ENCODE results near the gene ADARB1.
A peak's percentile ranks its signal among the peaks of the same experiment; 100 is the strongest.

The ADARB1 gene

GRCh38 chr21:45055861-45056260, 18.5 kb upstream of the ADARB1 start:
- no peak for DNase-seq

GRCh38 chr21:45056296-45056904, 18.0 kb upstream of the ADARB1 start:
- no peak for DNase-seq

GRCh38 chr21:45056917-45057560, 17.3 kb upstream of the ADARB1 start:
- no peak for DNase-seq

DNA sequence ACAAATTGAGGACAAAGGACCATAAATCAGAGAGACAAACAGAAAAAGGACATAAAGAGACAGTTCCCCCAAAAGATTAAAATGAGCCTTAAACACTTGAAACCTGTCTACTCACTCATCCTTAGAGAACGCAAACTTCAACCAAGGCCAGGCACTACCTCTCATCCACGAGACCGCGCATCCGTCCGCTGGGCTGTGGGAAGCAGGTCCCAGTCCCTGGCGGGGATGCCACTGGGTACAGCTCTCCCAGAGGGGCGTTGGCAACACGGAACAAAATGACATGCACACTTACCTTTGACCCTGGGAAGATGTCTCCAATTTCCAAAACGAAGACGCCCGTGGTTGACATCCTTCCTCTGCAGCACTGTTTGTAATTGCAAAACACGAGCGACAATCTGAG, 16.5 kb upstream of the ADARB1 start:
- no peak for DNase-seq

DNA sequence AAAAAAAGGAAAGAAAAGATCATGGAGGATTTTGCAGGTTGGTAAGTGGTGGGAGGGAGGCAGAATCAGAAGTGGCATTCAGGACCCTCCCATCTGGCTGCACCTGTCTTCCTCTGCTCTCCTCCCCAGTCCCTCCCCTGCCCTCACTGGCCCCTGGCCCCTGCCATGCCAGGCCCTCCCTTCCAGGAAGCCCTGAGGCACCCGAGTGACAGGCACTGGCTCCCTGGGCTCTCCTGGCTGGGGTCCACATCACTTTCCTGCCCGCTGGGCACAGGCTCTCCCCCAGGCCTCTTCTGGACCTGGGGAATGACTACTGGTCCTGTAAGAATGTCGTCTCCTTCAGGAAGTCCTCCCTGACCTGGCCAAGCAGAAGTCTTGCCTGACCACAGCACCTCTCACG, 15.3 kb upstream of the ADARB1 start:
- DNase-seq: no peak

GRCh38 chr21:45060089-45060488, 14.3 kb upstream of the ADARB1 start:
- no peak for DNase-seq

GRCh38 chr21:45060675-45061311, 13.6 kb upstream of the ADARB1 start:
- DNase-seq: no peak

DNA sequence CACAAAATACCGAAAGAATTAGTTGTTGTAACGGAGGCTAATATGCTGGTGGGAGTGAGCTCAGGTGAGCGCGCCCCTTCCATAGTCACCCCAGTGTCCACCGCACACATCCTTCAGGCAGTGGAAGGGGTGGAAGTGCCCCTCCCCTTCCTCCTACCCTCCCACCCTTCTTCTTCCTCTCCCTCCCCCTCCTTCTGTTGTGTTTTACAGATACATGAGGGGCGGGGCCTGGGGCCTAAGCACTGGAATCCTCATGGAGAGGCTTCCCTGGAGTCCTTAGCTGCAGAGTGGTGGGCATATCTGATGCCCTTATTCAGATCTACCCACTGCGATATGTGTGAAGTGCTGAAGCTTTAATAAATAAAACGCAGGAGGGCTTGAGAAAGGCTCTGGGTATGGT, 10.3 kb upstream of the ADARB1 start:
- no peak for DNase-seq

DNA sequence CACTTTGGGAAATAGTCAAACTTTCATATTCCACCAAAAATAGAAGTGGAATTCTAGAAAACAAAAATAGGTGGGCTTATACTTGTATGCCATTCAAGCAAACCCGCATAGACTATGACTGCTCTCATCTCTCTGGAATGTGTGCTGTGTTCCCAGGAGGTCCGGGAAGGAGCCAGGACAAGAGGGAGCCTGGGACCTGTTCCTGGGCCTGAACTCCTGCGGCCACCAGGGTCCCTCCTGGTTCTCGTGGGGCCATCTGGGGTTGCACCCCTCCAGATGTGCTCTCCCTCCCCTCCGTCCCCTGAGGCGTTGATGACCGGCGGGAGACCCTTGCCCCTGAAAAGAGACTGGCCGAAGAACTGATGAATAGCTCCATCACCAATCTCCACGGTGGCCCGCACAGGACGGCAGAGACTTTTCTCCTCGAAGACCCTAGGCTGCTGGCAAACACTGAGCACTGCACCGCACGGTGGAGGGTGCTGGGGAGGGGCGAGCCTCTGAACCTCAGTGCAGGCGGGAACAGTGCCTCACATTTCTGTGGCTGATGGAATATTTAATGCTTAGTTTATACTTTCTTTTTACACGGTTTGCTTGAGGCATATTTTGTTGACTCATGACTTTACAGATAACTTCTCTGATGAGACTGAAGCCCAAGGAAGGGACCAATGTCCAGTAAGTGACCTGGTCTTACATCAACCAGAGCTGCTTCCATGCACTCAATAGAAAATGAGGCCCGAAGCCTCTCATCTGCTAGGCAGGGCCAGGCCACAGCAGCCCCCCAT, 9.6 kb upstream of the ADARB1 start:
- DNase-seq: no peak

DNA sequence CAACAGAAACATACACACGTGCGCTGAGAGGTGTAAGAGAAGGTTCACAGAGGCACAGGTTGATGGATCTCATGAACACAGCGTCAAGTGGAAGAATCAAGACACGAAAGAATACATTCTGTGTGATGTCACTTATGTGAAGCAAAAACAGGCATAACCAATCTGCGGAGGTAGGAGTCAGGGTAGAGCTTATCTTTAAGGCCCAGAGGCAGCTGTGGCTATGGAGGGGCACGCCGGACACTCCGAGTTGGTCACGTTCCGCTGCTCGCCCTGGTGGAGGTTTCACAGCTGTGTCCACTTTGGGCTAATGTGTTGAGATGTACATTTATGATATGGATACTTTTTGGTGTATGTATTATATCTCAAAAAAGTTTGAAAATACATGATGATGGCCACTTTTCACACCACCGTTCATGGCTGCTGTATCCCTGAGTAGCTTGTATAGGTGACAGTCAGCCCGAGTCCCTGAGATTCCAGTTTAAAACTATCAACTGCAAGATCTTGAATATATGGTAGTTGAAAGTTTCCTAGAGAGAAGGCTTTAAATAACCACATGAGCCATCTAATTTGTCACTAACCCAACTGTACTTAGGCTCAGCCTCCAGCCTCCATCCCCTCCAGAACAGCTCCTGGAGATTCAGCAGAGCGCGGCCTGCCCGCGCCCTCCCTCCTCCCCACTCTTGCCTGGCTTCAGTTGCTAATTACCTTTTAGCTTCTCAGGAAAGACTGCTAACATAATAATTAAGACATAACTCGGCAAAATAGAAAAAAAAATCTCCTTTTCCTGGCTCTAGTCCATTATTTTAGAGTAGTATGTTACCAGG, 6.7 kb upstream of the ADARB1 start:
- DNase-seq: no peak

DNA sequence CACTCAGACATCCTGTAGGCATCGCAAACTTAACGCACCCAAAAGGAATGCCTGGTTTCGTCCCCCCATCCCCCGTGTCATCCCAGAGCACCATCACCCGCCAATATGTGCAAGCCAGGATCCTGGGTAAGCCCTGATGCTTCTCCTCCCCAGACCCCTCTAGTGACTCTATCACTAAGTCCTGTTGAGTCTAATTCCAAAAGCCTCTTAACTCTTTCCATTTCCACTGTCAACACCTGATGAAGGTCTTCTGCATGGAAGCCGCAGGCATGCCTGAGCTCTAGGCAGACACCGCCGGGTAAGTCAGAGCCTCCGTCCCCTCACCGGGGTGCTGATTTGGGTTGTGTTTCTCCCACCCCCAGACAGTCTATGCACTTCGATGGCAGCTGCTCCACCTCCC, 5.3 kb upstream of the ADARB1 start:
- DNase-seq: no peak

DNA sequence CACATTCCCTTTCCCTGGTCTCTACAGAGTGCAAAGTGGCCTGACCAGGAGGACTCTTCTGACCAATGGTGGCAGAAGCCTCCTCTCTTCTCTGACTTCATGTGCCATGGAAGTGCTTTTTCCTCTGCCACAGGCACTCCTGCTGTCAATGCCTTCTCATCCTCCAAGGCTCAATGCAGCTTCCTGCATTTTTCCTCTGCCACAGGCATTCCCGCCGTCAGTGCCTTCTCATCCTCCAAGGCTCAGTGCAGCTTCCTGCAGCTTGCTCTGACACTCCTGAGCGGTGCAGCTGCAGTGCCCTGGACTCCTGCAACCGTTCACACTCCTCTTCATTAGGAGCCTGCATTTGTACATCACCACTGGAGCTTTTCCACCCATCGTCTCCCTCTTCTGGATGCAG, 4.7 kb upstream of the ADARB1 start:
- no peak for DNase-seq

- DNase-seq: no peak
Measured at GRCh38 chr21:45071078-45071873, 3.1 kb upstream of the ADARB1 start.

DNA sequence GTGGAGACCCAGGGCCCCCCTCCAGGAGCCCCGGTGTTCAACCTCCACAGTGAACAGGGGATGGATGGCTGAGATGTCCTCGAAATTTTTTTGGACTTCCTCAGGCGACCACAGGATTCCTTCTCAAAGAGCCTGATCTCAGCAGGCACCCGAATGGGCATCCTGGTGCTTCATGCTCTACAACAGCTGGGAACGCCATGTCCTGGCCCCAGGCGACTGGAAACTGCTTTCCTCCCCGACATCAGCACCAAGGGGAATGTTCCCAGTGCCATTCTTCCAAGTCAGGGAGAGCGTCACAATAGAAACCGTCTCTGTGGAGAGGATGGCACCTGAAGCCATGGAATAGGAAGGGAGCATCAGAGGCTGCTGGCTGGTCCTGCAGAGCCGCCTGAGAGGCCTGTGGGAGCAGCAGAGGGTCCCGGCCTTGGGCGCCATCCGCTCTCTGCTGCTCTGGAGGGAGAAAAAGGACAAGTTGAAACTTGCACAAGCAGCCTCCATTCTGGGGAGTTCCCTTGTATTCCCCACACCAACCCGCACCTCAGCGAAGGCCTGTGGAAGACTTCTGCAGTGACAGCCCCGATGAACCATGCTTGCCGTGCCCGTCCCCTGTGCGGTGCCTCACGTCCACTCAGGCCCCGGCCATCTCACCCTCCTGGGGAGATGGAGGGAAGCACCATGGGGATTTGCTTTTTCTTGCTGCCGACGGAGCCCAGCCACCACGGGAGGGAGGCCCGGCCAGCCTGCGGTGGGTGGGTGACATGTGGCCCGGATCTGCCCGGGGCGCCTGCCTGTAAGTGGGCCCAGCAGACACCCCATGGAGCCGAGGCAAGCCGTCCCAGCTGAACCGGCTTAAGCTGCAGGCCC, 2.3 kb upstream of the ADARB1 start:
- no peak for DNase-seq

GRCh38 chr21:45072738-45073300, 1.6 kb upstream of the ADARB1 start:
- DNase-seq: no peak

DNA sequence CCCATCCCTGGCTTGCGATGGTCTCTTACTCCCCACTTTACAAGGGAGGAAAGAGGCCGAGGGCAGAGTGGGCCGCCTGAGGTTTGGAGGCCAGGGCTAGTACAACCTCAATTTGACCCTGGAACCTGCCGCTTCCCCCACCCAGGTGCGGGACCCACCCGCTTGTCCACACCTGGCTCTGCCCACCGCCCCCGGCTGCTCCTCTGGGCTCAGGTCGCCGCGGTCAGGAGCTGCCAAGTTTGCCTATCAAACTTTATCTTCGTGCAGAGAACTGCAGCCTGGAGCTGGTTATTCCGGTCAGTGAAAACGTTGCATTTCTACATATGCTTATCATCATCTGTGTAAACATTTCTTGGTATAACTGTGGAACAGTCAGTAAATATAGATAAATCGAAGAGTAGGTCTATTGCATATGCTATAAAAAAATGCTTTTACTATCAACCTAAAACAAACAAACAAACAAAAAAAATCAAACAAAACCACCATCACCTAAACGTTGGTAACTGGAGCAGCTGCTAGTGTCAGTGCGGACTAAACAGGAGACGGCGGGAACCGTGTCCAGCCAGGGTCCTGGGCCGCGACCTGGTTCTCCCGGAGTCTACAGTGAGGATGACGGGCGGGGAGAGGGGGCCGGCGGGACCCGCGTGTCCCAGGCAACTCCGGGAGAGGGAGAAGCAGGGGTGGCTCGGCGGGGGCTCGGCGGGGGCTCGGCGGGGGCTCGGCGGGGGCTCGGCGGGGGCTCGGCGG, 906 bp upstream of the ADARB1 start:
- no peak for DNase-seq

DNA sequence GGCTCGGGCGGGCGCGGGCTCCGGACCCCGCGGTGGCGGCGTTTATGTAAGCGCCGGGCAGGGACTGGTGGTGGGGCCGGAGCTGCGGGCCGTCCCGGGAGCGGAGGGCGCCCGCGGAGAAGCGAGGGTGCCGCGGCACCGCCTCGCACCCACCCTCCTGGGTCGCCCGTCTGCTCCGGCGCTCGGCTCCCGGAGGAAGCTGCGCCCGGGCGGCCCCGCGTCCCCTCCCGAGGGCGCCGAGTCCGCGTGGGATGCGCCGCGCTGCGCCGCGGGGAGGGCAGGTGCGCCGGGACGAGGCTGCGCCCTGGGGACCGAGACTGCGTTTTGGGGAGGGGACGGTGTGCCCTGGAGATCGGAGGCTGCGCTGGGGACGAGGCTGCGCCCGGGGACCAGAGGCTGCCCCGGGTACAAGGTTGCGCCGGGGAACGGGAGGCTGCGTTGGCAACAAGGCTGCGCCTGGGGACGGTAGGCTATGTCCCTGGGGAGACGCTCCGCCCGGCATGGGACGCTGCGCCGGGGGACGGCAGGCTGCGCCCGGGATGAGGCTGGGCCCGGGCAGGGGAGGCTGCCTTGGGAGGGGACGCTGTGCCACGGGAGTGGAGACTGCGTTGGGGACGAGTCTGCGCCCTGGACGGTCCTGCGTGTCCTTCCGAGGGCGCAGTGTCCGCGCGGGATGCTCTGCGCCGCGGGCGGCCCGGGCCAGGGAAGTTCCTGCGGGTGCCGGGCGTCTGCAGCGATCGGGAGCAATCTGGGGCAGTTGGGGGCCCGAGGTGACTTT, 627 bp downstream of the ADARB1 start:
- peak; percentile 45 for DNase-seq

DNA sequence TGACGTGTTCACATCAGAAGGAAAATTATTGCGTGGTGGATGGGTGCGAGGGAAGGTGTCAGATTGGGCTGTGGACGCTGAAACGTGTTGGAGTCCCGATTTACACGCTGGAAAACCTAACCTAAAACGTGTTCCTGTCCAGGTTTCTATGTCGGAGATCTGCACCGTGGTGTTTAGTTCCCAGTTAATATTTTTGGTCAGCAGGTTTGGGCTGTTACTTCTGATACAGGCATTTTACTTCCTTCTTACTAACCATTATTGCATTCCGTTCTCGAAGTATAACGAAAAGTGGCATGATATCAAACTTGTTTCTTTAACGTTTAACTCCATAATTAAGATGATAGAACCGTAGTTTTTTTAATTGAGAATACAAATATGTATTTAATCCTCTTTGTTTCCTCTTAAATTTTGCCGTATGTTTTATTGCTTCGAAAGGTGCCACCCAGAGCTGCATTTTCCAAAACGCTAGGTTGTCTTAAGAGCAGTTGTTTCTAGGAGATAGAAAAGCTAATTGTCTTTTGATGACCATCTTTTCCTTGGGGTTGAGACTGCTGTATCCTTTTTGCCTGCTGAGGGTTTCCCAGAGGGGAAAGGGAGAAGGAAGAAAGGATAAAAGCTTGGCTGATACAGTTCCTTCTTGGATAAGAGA, 1.3 kb downstream of the ADARB1 start:
- no peak for DNase-seq
